K562 (cell line): ENCODE measurements around the gene TMPO. TPM values are rescaled to one million over a fixed set of nuclear protein-coding genes. Genes with fewer than 3 reads are reported as not detected.
A peak's percentile ranks its signal among the peaks of the same experiment; 100 is the strongest.

Experiments used
- ADNP ChIP-seq: fragments of 200-800 bp; sonication (Bioruptor generic); IDR thresholded peaks from 2 replicates; pipeline ENCODE4 v1.6.1; 2016; ENCODE audit warnings: missing genetic modification characterization, missing compliant biosample characterization
- GTF2E2 ChIP-seq: fragments of 200-800 bp; sonication (Bioruptor generic); IDR thresholded peaks from 2 replicates; pipeline ENCODE4 v1.6.1; 2016; ENCODE audit warnings: missing genetic modification characterization, missing compliant biosample characterization
- HMG20A ChIP-seq: fragments of 450-650 bp; formaldehyde crosslinking; conservative IDR thresholded peaks from 2 replicates; pipeline ENCODE4 v1.4.0; 2020; ENCODE audit warnings: mild to moderate bottlenecking, mixed read lengths
- KDM1A ChIP-seq, 2 experiments: fragments of 450-650 bp; IDR thresholded peaks; 2 replicates each; pipeline ENCODE4 v1.6.1; 2016; ENCODE audit warnings: mild to moderate bottlenecking in 2 of 2
- MYBL2 ChIP-seq, 2 experiments: fragments of 450-650 bp in 1 of 2; sonication (generic) in 1 of 2; formaldehyde crosslinking in 1 of 2; IDR thresholded peaks; 2 replicates each; pipeline versions ENCODE4 v1.6.1 to v1.8.1; 2017 to 2022; ENCODE audit warnings: borderline replicate concordance in 1 of 2, inconsistent platforms in 1 of 2, low read depth in 1 of 2, mild to moderate bottlenecking in 1 of 2, missing genetic modification reagents in 1 of 2, moderate library complexity in 1 of 2
- NUFIP1 ChIP-seq: fragments of 450-650 bp; IDR thresholded peaks from 2 replicates; pipeline ENCODE4 v1.6.1; 2018; ENCODE audit not compliant: partially characterized antibody
- RNF219 ChIP-seq: fragments of 250-450 bp; sonication (Bioruptor Pico); IDR thresholded peaks from 2 replicates; pipeline ENCODE4 v1.5.0; 2022; ENCODE audit warnings: mild to moderate bottlenecking
- TGIF2 ChIP-seq: sonication (generic); formaldehyde crosslinking; IDR thresholded peaks from 2 replicates; pipeline ENCODE4 v1.8.1; 2022; ENCODE audit warnings: mild to moderate bottlenecking, missing genetic modification reagents, moderate library complexity
- THRAP3 ChIP-seq: fragments of 450-650 bp; IDR thresholded peaks from 2 replicates; pipeline ENCODE4 v1.6.1; 2016; ENCODE audit warnings: mild to moderate bottlenecking, inconsistent platforms, borderline replicate concordance
- ZBTB12 ChIP-seq: fragments of 250-450 bp; sonication (Bioruptor Pico); IDR thresholded peaks from 2 replicates; pipeline ENCODE4 v1.4.0; 2020
- ZNF512 ChIP-seq: IDR thresholded peaks from 2 replicates; pipeline ENCODE4 v1.6.1; 2016; ENCODE audit warnings: missing genetic modification characterization, missing compliant biosample characterization
- ZNF551 ChIP-seq: fragments of 250-450 bp; sonication (Bioruptor Pico); IDR thresholded peaks from 2 replicates; pipeline ENCODE4 v1.5.0; 2021; ENCODE audit warnings: mild to moderate bottlenecking, moderate library complexity
- ZNF76 ChIP-seq: fragments of 250-450 bp; sonication (Bioruptor Pico); IDR thresholded peaks from 2 replicates; pipeline ENCODE4 v1.4.0; 2020; ENCODE audit warnings: mild to moderate bottlenecking, moderate library complexity, borderline replicate concordance
- polyA plus RNA-seq, 8 experiments: library from polyadenylated mRNA; depleted of rRNA in 4 of 8; stranded (reverse) in 5 of 8; unstranded in 3 of 8; fragments of >200 nt; fragmentation: Nextera tagmentation in 2 of 8; fragmentation: Illumina TruSeq in 1 of 8; extraction: Ambion mirVana in 2 of 8; extraction: Trizol in 1 of 8; gene quantifications; 2 replicates each; pipeline versions ENCODE4 v1.2.1 to v1.2.3, GENCODE V29; 2011 to 2014; ENCODE audit warnings: inconsistent platforms in 1 of 8, missing spikeins in 1 of 8
- total RNA-seq, 7 experiments: library from RNA; depleted of rRNA in 6 of 7; stranded (reverse); fragments of >200 nt in 6 of 7; fragmentation: Illumina TruSeq in 2 of 7; extraction: Trizol in 2 of 7; gene quantifications; 2 replicates each; pipeline versions ENCODE4 v1.2.1 to v1.2.3, GENCODE V29; 2011 to 2021; ENCODE audit warnings: low replicate concordance in 1 of 7
- TF ChIP-seq, protein P1 (sequence below): fragments of 450-650 bp; IDR thresholded peaks from 2 replicates; pipeline ENCODE4 v1.6.1; 2016; ENCODE audit warnings: mild to moderate bottlenecking
- TF ChIP-seq, protein P2 (sequence below): fragments of 450-650 bp; conservative IDR thresholded peaks from 2 replicates; pipeline ENCODE4 v1.6.1; 2016; ENCODE audit warnings: missing genetic modification characterization, low read depth, mild to moderate bottlenecking, control low read depth, missing compliant biosample characterization
- TF ChIP-seq, protein P3 (sequence below): fragments of 250-450 bp; sonication (Bioruptor Pico); IDR thresholded peaks from 2 replicates; pipeline ENCODE4 v1.4.0; 2020; ENCODE audit warnings: mild to moderate bottlenecking, moderate library complexity, borderline replicate concordance

TMPO gene
- total and polyA plus RNA-seq, 9 of the 15 experiments (the other 6 are each of a cell fraction or from before 2014, with no cell fraction given): 62.1 to 263 (median 182) TPM

GRCh38 chr12:98504368-98504617 lies 11.1 kb upstream of the TMPO start (continued):
- 0 out of 2 replicates have a peak, but pooled peaks have one; percentile 18 for TF ChIP-seq THRAP3
- no peak for TF ChIP-seq GTF2E2 (tag)
- TF ChIP-seq, protein P1, sequence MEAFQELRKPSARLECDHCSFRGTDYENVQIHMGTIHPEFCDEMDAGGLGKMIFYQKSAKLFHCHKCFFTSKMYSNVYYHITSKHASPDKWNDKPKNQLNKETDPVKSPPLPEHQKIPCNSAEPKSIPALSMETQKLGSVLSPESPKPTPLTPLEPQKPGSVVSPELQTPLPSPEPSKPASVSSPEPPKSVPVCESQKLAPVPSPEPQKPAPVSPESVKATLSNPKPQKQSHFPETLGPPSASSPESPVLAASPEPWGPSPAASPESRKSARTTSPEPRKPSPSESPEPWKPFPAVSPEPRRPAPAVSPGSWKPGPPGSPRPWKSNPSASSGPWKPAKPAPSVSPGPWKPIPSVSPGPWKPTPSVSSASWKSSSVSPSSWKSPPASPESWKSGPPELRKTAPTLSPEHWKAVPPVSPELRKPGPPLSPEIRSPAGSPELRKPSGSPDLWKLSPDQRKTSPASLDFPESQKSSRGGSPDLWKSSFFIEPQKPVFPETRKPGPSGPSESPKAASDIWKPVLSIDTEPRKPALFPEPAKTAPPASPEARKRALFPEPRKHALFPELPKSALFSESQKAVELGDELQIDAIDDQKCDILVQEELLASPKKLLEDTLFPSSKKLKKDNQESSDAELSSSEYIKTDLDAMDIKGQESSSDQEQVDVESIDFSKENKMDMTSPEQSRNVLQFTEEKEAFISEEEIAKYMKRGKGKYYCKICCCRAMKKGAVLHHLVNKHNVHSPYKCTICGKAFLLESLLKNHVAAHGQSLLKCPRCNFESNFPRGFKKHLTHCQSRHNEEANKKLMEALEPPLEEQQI: 0 out of 2 replicates have a peak, but pooled peaks have one; percentile 35
- TF ChIP-seq ZNF512: peak; percentile 66
- TF ChIP-seq TGIF2: 0 out of 2 replicates have a peak, but pooled peaks have one; percentile 47
- no peak for TF ChIP-seq ZNF551 (CRISPR knock-in tag)
- peak in 1 of 2 experiments; percentile 30; a peak in 1 of 4 replicates for TF ChIP-seq KDM1A (IDR thresholded peaks at IDR 0.05)
- TF ChIP-seq MYBL2 (IDR thresholded peaks at IDR 0.05; ENCODE audit: low read depth): 0 out of 2 replicates have a peak, but pooled peaks have one; percentile 18
- TF ChIP-seq MYBL2 (CRISPR knock-in tag; IDR thresholded peaks at IDR 0.05; ENCODE audit: borderline replicate concordance): no peak
- TF ChIP-seq ADNP (tag): peak; percentile 20; the same call in 1 of the 2 replicates
- no peak for TF ChIP-seq RNF219 (CRISPR knock-in tag)
- TF ChIP-seq, protein P2, sequence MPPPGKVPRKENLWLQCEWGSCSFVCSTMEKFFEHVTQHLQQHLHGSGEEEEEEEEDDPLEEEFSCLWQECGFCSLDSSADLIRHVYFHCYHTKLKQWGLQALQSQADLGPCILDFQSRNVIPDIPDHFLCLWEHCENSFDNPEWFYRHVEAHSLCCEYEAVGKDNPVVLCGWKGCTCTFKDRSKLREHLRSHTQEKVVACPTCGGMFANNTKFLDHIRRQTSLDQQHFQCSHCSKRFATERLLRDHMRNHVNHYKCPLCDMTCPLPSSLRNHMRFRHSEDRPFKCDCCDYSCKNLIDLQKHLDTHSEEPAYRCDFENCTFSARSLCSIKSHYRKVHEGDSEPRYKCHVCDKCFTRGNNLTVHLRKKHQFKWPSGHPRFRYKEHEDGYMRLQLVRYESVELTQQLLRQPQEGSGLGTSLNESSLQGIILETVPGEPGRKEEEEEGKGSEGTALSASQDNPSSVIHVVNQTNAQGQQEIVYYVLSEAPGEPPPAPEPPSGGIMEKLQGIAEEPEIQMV (tag): peak; percentile 64; the same call in 1 of the 2 replicates
- TF ChIP-seq NUFIP1: no peak
- TF ChIP-seq ZBTB12: no peak
- no peak for TF ChIP-seq ZNF76
- TF ChIP-seq, protein P3, sequence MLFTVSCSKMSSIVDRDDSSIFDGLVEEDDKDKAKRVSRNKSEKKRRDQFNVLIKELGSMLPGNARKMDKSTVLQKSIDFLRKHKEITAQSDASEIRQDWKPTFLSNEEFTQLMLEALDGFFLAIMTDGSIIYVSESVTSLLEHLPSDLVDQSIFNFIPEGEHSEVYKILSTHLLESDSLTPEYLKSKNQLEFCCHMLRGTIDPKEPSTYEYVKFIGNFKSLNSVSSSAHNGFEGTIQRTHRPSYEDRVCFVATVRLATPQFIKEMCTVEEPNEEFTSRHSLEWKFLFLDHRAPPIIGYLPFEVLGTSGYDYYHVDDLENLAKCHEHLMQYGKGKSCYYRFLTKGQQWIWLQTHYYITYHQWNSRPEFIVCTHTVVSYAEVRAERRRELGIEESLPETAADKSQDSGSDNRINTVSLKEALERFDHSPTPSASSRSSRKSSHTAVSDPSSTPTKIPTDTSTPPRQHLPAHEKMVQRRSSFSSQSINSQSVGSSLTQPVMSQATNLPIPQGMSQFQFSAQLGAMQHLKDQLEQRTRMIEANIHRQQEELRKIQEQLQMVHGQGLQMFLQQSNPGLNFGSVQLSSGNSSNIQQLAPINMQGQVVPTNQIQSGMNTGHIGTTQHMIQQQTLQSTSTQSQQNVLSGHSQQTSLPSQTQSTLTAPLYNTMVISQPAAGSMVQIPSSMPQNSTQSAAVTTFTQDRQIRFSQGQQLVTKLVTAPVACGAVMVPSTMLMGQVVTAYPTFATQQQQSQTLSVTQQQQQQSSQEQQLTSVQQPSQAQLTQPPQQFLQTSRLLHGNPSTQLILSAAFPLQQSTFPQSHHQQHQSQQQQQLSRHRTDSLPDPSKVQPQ (CRISPR knock-in tag): no peak
- no peak for TF ChIP-seq HMG20A (CRISPR knock-in tag)
